HepG2 (cell line): ENCODE data around the gene FYB1. TPM values are rescaled to one million over a fixed set of nuclear protein-coding genes. Genes with fewer than 3 reads are reported as not detected.

Experiments used
- ATAC-seq: fragments of 200-7000 bp; cut with Tn5 transposase; 3 replicates; pipeline ENCODE4 v1.9.1; 2020; ENCODE audit warnings: mild to moderate bottlenecking, moderate library complexity
- BruUV-seq: library from RNA; stranded (reverse); fragments of 400-500 nt; replicated peaks from 2 replicates; lab custom pipeline; 2021; lab: Mats Ljungman, UMichigan
- CTCF ChIA-PET: fragments of 300-600 bp; formaldehyde crosslinking; extraction: SDS; loops from one replicate; lab custom pipeline; 2021; ENCODE audit warnings: low total read pairs, inconsistent platforms, low intra/inter-chr PET ratio; lab: Yijun Ruan, JAX
- POLR2A ChIA-PET: fragments of 350-600 bp; sonication (Branson Sonifier 250); formaldehyde crosslinking; loops from one replicate; lab custom pipeline; 2020; ENCODE audit warnings: antibody characterized with exemption, inconsistent platforms; lab: Yijun Ruan, JAX
- DNase-seq: peaks from one replicate; pipeline ENCODE4 v3.0.0-alpha.2; 2015; ENCODE audit warnings: low spot score
- FAIRE-seq: peaks from 3 replicates; lab custom pipeline; 2011; peaks lifted over from hg19 to GRCh38; lab: Jason Lieb, UNC
- H2AFZ ChIP-seq: one replicate; pipeline ENCODE4 v1.6.1; 2011; ENCODE audit warnings: low read length, inconsistent platforms
- H3K27ac ChIP-seq: fragments of 300-600 bp; 3 replicates; pipeline ENCODE4 v1.8.0; 2011; ENCODE audit warnings: mixed run types, mild to moderate bottlenecking, mixed read lengths, low read length, inconsistent platforms; ENCODE audit not compliant: insufficient read depth; ENCODE audit errors: extremely low read length
- H3K27me3 ChIP-seq, 2 experiments: fragments of 200-600 bp in 1 of 2; 2 replicates in 1 of 2; 3 replicates in 1 of 2; pipeline versions ENCODE4 v1.6.0 to v1.8.0; 2011; ENCODE audit warnings: low read length in 2 of 2, mild to moderate bottlenecking in 2 of 2, moderate library complexity in 2 of 2, inconsistent platforms in 1 of 2; ENCODE audit not compliant: insufficient read depth in 2 of 2, control insufficient read depth in 1 of 2
- H3K36me3 ChIP-seq, 2 experiments: fragments of 200-600 bp in 1 of 2; replicated peaks in 1 of 2; 2 replicates in 1 of 2; 3 replicates in 1 of 2; pipeline versions ENCODE4 v1.5.1 to v1.8.0; 2011; ENCODE audit warnings: low read length in 2 of 2, inconsistent platforms in 1 of 2; ENCODE audit not compliant: insufficient read depth in 2 of 2, control insufficient read depth in 1 of 2
- H3K4me1 ChIP-seq: 2 replicates; pipeline ENCODE4 v1.5.1; 2012; ENCODE audit warnings: low read length, inconsistent platforms; ENCODE audit not compliant: insufficient read depth
- H3K4me2 ChIP-seq: 2 replicates; pipeline ENCODE4 v1.6.0; 2011; ENCODE audit warnings: low read depth, low read length, inconsistent platforms
- H3K4me3 ChIP-seq, 3 experiments: fragments of 200-600 bp in 1 of 3; sonication (generic), shearing (Covaris generic) in 1 of 3; replicated peaks in 1 of 3; 2 replicates each; pipeline ENCODE4 v1.5.1; 2011 to 2016; ENCODE audit warnings: low read length in 3 of 3, inconsistent platforms in 2 of 3, low read depth in 2 of 3, mild to moderate bottlenecking in 2 of 3, control low read depth in 1 of 3, mixed read lengths in 1 of 3; ENCODE audit not compliant: insufficient read depth in 1 of 3
- H3K79me2 ChIP-seq: one replicate; pipeline ENCODE4 v1.6.1; 2011; ENCODE audit warnings: low read length, inconsistent platforms; ENCODE audit not compliant: insufficient read depth
- H3K9ac ChIP-seq: 2 replicates; pipeline ENCODE4 v1.6.0; 2011; ENCODE audit warnings: mild to moderate bottlenecking, low read depth, low read length, inconsistent platforms; ENCODE audit not compliant: insufficient read depth
- H3K9me3 ChIP-seq: 2 replicates; pipeline ENCODE4 v1.5.1; 2012; ENCODE audit warnings: mild to moderate bottlenecking, low read length
- H4K20me1 ChIP-seq: 2 replicates; pipeline ENCODE4 v1.6.0; 2011; ENCODE audit warnings: inconsistent platforms, mild to moderate bottlenecking, low read length, moderate library complexity; ENCODE audit not compliant: insufficient read depth
- CENPX ChIP-seq: sonication (generic); formaldehyde crosslinking; IDR thresholded peaks from 2 replicates; pipeline ENCODE4 v1.9.0; 2021; ENCODE audit warnings: mild to moderate bottlenecking, missing genetic modification reagents, moderate library complexity
- FOSL1 ChIP-seq: sonication (generic); formaldehyde crosslinking; IDR thresholded peaks from 2 replicates; pipeline ENCODE4 v1.9.0; 2021; ENCODE audit warnings: missing genetic modification reagents, borderline replicate concordance
- GRHL1 ChIP-seq: sonication (generic); formaldehyde crosslinking; conservative IDR thresholded peaks from 2 replicates; pipeline ENCODE4 v1.8.0; 2022; ENCODE audit warnings: missing genetic modification reagents
- KIAA2018 ChIP-seq: sonication (generic); formaldehyde crosslinking; IDR thresholded peaks from 2 replicates; pipeline ENCODE4 v1.5.0; 2020; ENCODE audit warnings: mild to moderate bottlenecking, missing genetic modification reagents, borderline replicate concordance
- ZNF431 ChIP-seq: sonication (generic); formaldehyde crosslinking; IDR thresholded peaks from 2 replicates; pipeline ENCODE4 v1.9.0; 2022; ENCODE audit warnings: missing genetic modification reagents, low read depth, mild to moderate bottlenecking, borderline replicate concordance
- ZNF639 ChIP-seq: conservative IDR thresholded peaks from 2 replicates; pipeline ENCODE4 v1.6.1; 2018; ENCODE audit warnings: missing genetic modification reagents
- ZNF776 ChIP-seq: sonication (generic); formaldehyde crosslinking; IDR thresholded peaks from 2 replicates; pipeline ENCODE4 v1.4.0; 2020; ENCODE audit warnings: mild to moderate bottlenecking, missing genetic modification reagents
- ZNF782 ChIP-seq: sonication (generic); formaldehyde crosslinking; IDR thresholded peaks from 2 replicates; pipeline ENCODE4 v1.4.0; 2020; ENCODE audit warnings: missing genetic modification reagents, mild to moderate bottlenecking, borderline replicate concordance
- ZNF878 ChIP-seq: sonication (generic); formaldehyde crosslinking; IDR thresholded peaks from 2 replicates; pipeline ENCODE4 v1.8.1; 2023; ENCODE audit warnings: mild to moderate bottlenecking, missing genetic modification reagents, moderate library complexity
- WGBS: methylation state at CpG from one replicate; pipeline ENCODE4 v1.1.6; 2017; ENCODE audit warnings: low lambda C conversion rate; 5-methylcytosine and 5-hydroxymethylcytosine counted together
- in situ Hi-C: cut with HindIII; loops from 2 replicates; pipeline ENCODE4 v1.10.0; 2017; ENCODE audit warnings: low pct_unique_long_range_greater_than_20kb; ENCODE audit not compliant: extremely low pct_ligation_motif_present
- intact Hi-C: fragments of 100-400 bp; cut with micrococcal nuclease; formaldehyde crosslinking; loops from one replicate; pipeline ENCODE4 v1.10.0; 2022; ENCODE audit not compliant: unreplicated experiment
- polyA plus RNA-seq, 8 experiments: library from polyadenylated mRNA; depleted of rRNA in 3 of 8; stranded (reverse) in 7 of 8; unstranded in 1 of 8; fragments of >200 nt; fragmentation: Illumina TruSeq in 4 of 8; extraction: Trizol in 4 of 8; gene quantifications; 2 replicates each; pipeline versions ENCODE4 v1.2.1 to v1.2.3, GENCODE V29; 2011 to 2016; ENCODE audit warnings: low read depth in 4 of 8, missing spikeins in 1 of 8, mixed read lengths in 1 of 8; ENCODE audit not compliant: insufficient read depth in 1 of 8
- total RNA-seq, 5 experiments: library from RNA; depleted of rRNA; stranded (reverse); fragments of >200 nt; fragmentation: Illumina TruSeq; extraction: Trizol; gene quantifications; 2 replicates each; pipeline ENCODE4 v1.2.3, GENCODE V29; 2016; ENCODE audit warnings: low read depth in 1 of 5

FYB1 gene
- total and polyA plus RNA-seq, 2 of the 13 experiments (the other 11 are each of a cell fraction or from before 2014, with no cell fraction given): 0.03 TPM; not detected in 1

- TF ChIP-seq GRHL1 (CRISPR knock-in tag): no peak
- TF ChIP-seq ZNF776 (CRISPR knock-in tag): no peak
- TF ChIP-seq CENPX (CRISPR knock-in tag): no peak
- no peak for TF ChIP-seq ZNF639 (CRISPR knock-in tag)
- TF ChIP-seq, all 625 proteins: peak for 0
These were observed 109.8 kb downstream of the FYB1 start (continued) for GRCh38 chr5:39109606-39110005.

GRCh38 chr5:39108987-39109386, 110.4 kb downstream of the FYB1 start:
- no peak overlapping the region for H2AFZ ChIP-seq
- no peak overlapping the region for H3K9ac ChIP-seq
- CTCF ChIA-PET: no interaction called here
- in situ Hi-C loops (no loop called here), intact Hi-C loops (loop anchor here (10.0 kb wide), 1 partner anchor 264 kb away; the partner anchor contains the start of gene OSMR)
- H3K27me3 ChIP-seq: no peaks in the 10 kb centered on the region; a peak in 1 of 5 replicates
- FAIRE-seq (no peak), ATAC-seq (no peak), DNase-seq (no peak)
- no peaks in the 10 kb centered on the region for H3K36me3 ChIP-seq
- H3K4me1 ChIP-seq: peaks cover 5% of the 10 kb centered on the region
- POLR2A ChIA-PET: no interaction called here
- no peaks in the 10 kb centered on the region for H3K9me3 ChIP-seq
- no TSS peak for BruUV-seq
- TF ChIP-seq FOSL1 (CRISPR knock-in tag) (no peak), ZNF431 (CRISPR knock-in tag) (no peak), ZNF782 (CRISPR knock-in tag) (no peak), ZNF878 (CRISPR knock-in tag) (no peak), KIAA2018 (CRISPR knock-in tag) (no peak)
- H4K20me1 ChIP-seq: no peaks in the 10 kb centered on the region
- H3K4me3 ChIP-seq: no peak overlapping the region
- no peak overlapping the region for H3K4me2 ChIP-seq
- H3K79me2 ChIP-seq: no peaks in the 10 kb centered on the region
- H3K27ac ChIP-seq: no peak overlapping the region
- WGBS: 16% methylated on average over 3 of the region's 3 CpGs
